Neural progenitor cell (in vitro differentiated cells): Measurements from ENCODE around the gene MEIS1. TPM values are rescaled to one million over a fixed set of nuclear protein-coding genes. Genes with fewer than 3 reads are reported as not detected.
A peak's percentile ranks its signal among the peaks of the same experiment; 100 is the strongest.

ENCODE experiments used
- DNase-seq: peaks from one replicate; pipeline ENCODE4 v3.0.0-alpha.2; 2016; ENCODE audit warnings: low spot score
- H2AFZ ChIP-seq: fragments of 200-600 bp; sonication (generic); replicated peaks from 2 replicates; pipeline ENCODE4 v1.6.1; 2016; ENCODE audit warnings: antibody characterized with exemption
- H3F3A ChIP-seq: fragments of 200-600 bp; sonication (generic); 2 replicates; pipeline ENCODE4 v1.6.1; 2016; ENCODE audit warnings: antibody characterized with exemption, low read depth
- H3K27ac ChIP-seq: fragments of 200-600 bp; sonication (generic); 2 replicates; pipeline ENCODE4 v1.5.1; 2016; ENCODE audit warnings: mild to moderate bottlenecking
- H3K27me3 ChIP-seq: fragments of 200-600 bp; sonication (generic); 2 replicates; pipeline ENCODE4 v1.6.1; 2016; ENCODE audit warnings: mild to moderate bottlenecking, moderate library complexity
- H3K36me3 ChIP-seq: fragments of 200-600 bp; sonication (generic); 2 replicates; pipeline ENCODE4 v1.5.1; 2016
- H3K4me1 ChIP-seq: fragments of 200-600 bp; sonication (generic); 2 replicates; pipeline ENCODE4 v1.6.1; 2016; ENCODE audit warnings: mixed run types
- H3K4me2 ChIP-seq: fragments of 200-600 bp; sonication (generic); 2 replicates; pipeline ENCODE4 v1.6.1; 2016
- H3K4me3 ChIP-seq: fragments of 200-600 bp; sonication (generic); 2 replicates; pipeline ENCODE4 v1.5.1; 2016
- H3K79me2 ChIP-seq: fragments of 200-600 bp; sonication (generic); 2 replicates; pipeline ENCODE4 v1.6.1; 2016; ENCODE audit warnings: low read depth
- H3K9ac ChIP-seq: fragments of 200-600 bp; sonication (generic); 2 replicates; pipeline ENCODE4 v1.6.1; 2016
- H3K9me3 ChIP-seq: fragments of 200-600 bp; sonication (generic); 2 replicates; pipeline ENCODE4 v1.5.1; 2016; ENCODE audit warnings: low read depth
- H4K20me1 ChIP-seq: fragments of 200-600 bp; sonication (generic); 2 replicates; pipeline ENCODE4 v1.6.1; 2016; ENCODE audit warnings: low read depth
- H3K27ac Mint-ChIP-seq: 3 replicates; pipeline ENCODE4 v1.8.0; 2021; ENCODE audit warnings: mixed read lengths
- H3K27me3 Mint-ChIP-seq: 2 replicates; pipeline ENCODE4 v1.8.0; 2022; ENCODE audit warnings: low read depth, mild to moderate bottlenecking, inconsistent platforms, moderate library complexity, mixed read lengths; ENCODE audit not compliant: insufficient read depth
- H3K36me3 Mint-ChIP-seq: 3 replicates; pipeline ENCODE4 v1.8.0; 2021; ENCODE audit warnings: mixed read lengths
- H3K4me1 Mint-ChIP-seq: 3 replicates; pipeline ENCODE4 v1.8.0; 2021; ENCODE audit warnings: mixed read lengths
- H3K4me3 Mint-ChIP-seq: 3 replicates; pipeline ENCODE4 v1.8.0; 2021; ENCODE audit warnings: mild to moderate bottlenecking, moderate library complexity, mixed read lengths
- H3K9me3 Mint-ChIP-seq: 3 replicates; pipeline ENCODE4 v1.8.0; 2020; ENCODE audit warnings: mixed read lengths
- EZH2 ChIP-seq: fragments of 200-600 bp; sonication (generic); IDR thresholded peaks from 2 replicates; pipeline ENCODE4 v1.6.1; 2017; ENCODE audit warnings: antibody characterized with exemption, mild to moderate bottlenecking, moderate library complexity
- EZH2phosphoT487 ChIP-seq: fragments of 200-600 bp; sonication (generic); IDR thresholded peaks from 2 replicates; pipeline ENCODE4 v1.6.1; 2017; ENCODE audit warnings: antibody characterized with exemption
- total RNA-seq: library from RNA; depleted of rRNA; stranded (reverse); fragments of >200 nt; gene quantifications from 2 replicates; pipeline ENCODE4 v1.2.3, GENCODE V29; 2015; ENCODE audit warnings: low replicate concordance
- TF ChIP-seq, protein P1 (sequence below): fragments of 200-600 bp; sonication (generic); IDR thresholded peaks from 2 replicates; pipeline ENCODE4 v1.5.1; 2017; ENCODE audit warnings: antibody characterized with exemption, mild to moderate bottlenecking

Gene MEIS1
- total RNA-seq, 1 donor from 2014 or later = 14.7 TPM

DNA sequence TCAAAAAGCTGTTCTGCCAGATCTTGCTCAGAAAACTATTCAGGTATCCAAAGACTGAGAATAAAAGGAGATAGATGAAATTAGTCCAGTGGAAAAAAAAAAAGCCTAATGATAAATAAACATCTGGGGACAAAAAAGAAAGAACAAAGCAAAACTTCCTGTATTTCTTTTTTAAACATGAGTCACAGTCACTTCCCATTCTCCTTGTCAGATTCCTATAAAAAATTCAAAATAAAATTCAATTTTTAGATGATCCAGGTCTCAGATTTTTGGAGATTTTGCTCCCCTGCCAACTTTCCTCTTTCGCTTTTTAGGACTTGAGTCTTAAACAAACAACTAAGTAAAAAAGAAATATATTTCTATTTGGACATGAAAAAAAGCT lies 127.4 kb downstream of the MEIS1 start:
- peaks cover 17% of the 10 kb centered on the region for H3F3A ChIP-seq
- H3K4me3 Mint-ChIP-seq = peak overlapping the region; percentile 0
- no peak overlapping the region for H3K9ac ChIP-seq
- no peaks in the 10 kb centered on the region for H3K9me3 Mint-ChIP-seq
- H3K36me3 Mint-ChIP-seq = peaks cover 4% of the 10 kb centered on the region
- peak overlapping the region; percentile 2 for H3K27ac Mint-ChIP-seq
- no peaks in the 10 kb centered on the region for H4K20me1 ChIP-seq
- H2AFZ ChIP-seq = no peak overlapping the region
- peaks cover 52% of the 10 kb centered on the region for H3K4me1 Mint-ChIP-seq
- no peaks in the 10 kb centered on the region for H3K27me3 ChIP-seq
- H3K27ac ChIP-seq = peak overlapping the region; percentile 9
- H3K79me2 ChIP-seq = no peaks in the 10 kb centered on the region
- H3K4me2 ChIP-seq = peak overlapping the region; percentile 60
- no peaks in the 10 kb centered on the region for H3K27me3 Mint-ChIP-seq
- no peaks in the 10 kb centered on the region for H3K9me3 ChIP-seq
- H3K36me3 ChIP-seq = no peaks in the 10 kb centered on the region
- no peak for TF ChIP-seq EZH2
- H3K4me1 ChIP-seq = peaks cover 52% of the 10 kb centered on the region
- no peak overlapping the region for H3K4me3 ChIP-seq
- DNase-seq = no peak

DNA sequence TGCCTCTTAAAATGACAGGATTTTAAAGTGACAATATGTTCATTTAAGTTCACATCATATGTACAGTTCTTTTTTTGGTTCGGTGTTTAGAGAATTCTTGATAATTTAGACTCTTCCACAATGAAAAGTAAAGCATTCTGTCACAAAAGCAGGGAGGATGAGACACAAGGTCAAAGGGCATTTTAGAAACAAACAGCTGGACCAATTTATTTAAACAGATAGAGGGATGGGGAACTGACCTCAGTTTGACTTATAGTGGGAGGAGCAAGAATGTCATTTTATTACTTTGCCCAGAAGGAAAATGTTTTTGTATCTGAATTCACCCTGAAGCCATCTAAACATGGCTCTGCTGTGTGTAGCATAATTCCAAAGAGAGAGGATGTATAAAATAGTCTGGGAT lies 128.5 kb downstream of the MEIS1 start:
- peaks cover 63% of the 10 kb centered on the region for H3K4me1 ChIP-seq
- Mint-ChIP-seq H3K9me3 (no peaks in the 10 kb centered on the region), H3K27ac (peak overlapping the region; percentile 34), H3K36me3 (peaks cover 4% of the 10 kb centered on the region), H3K27me3 (no peaks in the 10 kb centered on the region), H3K4me1 (peaks cover 63% of the 10 kb centered on the region), H3K4me3 (no peak overlapping the region)
- no peaks in the 10 kb centered on the region for H3K79me2 ChIP-seq
- no peaks in the 10 kb centered on the region for H3K9me3 ChIP-seq
- H2AFZ ChIP-seq = no peak overlapping the region
- H3F3A ChIP-seq = peaks cover 23% of the 10 kb centered on the region
- no peak overlapping the region for H3K27ac ChIP-seq
- no peaks in the 10 kb centered on the region for H3K36me3 ChIP-seq
- H3K9ac ChIP-seq = no peak overlapping the region
- no peaks in the 10 kb centered on the region for H4K20me1 ChIP-seq
- no peak overlapping the region for H3K4me3 ChIP-seq
- no peaks in the 10 kb centered on the region for H3K27me3 ChIP-seq
- TF ChIP-seq, protein P1, sequence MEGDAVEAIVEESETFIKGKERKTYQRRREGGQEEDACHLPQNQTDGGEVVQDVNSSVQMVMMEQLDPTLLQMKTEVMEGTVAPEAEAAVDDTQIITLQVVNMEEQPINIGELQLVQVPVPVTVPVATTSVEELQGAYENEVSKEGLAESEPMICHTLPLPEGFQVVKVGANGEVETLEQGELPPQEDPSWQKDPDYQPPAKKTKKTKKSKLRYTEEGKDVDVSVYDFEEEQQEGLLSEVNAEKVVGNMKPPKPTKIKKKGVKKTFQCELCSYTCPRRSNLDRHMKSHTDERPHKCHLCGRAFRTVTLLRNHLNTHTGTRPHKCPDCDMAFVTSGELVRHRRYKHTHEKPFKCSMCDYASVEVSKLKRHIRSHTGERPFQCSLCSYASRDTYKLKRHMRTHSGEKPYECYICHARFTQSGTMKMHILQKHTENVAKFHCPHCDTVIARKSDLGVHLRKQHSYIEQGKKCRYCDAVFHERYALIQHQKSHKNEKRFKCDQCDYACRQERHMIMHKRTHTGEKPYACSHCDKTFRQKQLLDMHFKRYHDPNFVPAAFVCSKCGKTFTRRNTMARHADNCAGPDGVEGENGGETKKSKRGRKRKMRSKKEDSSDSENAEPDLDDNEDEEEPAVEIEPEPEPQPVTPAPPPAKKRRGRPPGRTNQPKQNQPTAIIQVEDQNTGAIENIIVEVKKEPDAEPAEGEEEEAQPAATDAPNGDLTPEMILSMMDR = no peak
- TF ChIP-seq EZH2phosphoT487 (no peak), EZH2 (no peak)
- peak overlapping the region; percentile 1 for H3K4me2 ChIP-seq
- no peak for DNase-seq

DNA sequence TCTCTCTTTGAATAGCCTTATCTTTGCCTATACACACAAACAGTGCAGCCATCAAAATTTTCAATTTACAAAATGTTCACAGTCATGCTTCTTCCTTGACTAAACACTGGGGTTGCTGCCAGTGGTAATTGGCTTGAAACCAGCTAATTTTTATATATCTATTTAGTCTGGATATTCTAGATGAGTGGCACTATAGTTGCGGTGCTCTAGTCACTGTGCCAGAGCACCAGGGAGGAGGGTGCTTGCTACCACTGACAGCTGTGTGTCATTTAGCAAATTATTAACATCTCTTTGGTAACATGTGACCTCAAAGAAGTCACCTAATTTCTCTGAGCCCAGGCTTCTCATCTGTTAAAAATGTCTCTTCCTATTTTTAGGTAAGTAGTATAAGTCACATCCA lies 130.4 kb downstream of the MEIS1 start:
- peaks cover 4% of the 10 kb centered on the region for H3K36me3 Mint-ChIP-seq
- H4K20me1 ChIP-seq = no peaks in the 10 kb centered on the region
- H3K27ac ChIP-seq = no peak overlapping the region
- peaks cover 38% of the 10 kb centered on the region for H3F3A ChIP-seq
- no peaks in the 10 kb centered on the region for H3K9me3 ChIP-seq
- H3K79me2 ChIP-seq = no peaks in the 10 kb centered on the region
- no peak overlapping the region for H3K4me3 Mint-ChIP-seq
- no peaks in the 10 kb centered on the region for H3K27me3 ChIP-seq
- no peak overlapping the region for H2AFZ ChIP-seq
- no peaks in the 10 kb centered on the region for H3K27me3 Mint-ChIP-seq
- TF ChIP-seq, protein P1 = no peak
- TF ChIP-seq EZH2phosphoT487 (no peak), EZH2 (no peak)
- no peak for DNase-seq
- no peak overlapping the region for H3K9ac ChIP-seq
- no peak overlapping the region for H3K27ac Mint-ChIP-seq
- peaks cover 81% of the 10 kb centered on the region for H3K4me1 Mint-ChIP-seq
- H3K9me3 Mint-ChIP-seq = no peaks in the 10 kb centered on the region
- no peaks in the 10 kb centered on the region for H3K36me3 ChIP-seq
- peaks cover 82% of the 10 kb centered on the region for H3K4me1 ChIP-seq
- H3K4me2 ChIP-seq = no peak overlapping the region
- no peak overlapping the region for H3K4me3 ChIP-seq

DNA sequence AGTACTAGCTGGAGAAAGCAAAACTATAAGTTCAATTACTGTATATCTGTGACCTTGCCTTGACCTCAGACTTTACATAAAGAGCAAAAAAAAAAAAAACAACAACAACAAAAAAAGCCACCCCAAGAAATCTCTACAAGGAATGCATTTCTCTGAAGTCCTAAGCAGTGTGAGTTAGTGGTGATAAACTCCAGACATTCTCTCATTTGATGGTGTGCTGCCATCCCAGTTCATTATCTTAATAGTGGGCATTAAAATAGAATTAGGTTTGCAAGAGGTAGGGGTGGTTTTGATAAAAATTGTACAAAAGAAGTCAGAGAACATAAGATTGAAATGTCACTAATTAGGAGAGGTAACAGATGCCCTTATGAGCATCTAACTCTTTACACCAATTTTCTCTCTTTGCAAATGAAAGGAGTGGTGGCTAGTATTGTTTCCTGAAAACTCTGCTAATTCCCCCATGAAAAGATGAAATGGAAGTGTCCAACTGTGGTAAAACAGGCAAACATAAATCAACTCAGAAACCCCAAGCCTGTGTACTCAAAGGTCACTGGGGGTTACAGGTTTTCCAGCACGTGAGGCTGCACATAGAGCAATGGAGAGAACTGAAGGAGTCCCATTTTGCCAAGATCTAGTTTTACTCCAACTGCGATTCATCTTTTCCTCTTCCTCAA lies 131.9 kb downstream of the MEIS1 start:
- Histone ChIP-seq H3K4me2 (peak overlapping the region; percentile 22), H3K4me3 (no peak overlapping the region), H3K27me3 (no peaks in the 10 kb centered on the region), H3K4me1 (peaks cover 84% of the 10 kb centered on the region), H3K9ac (no peak overlapping the region), H4K20me1 (no peaks in the 10 kb centered on the region), H3F3A (peaks cover 34% of the 10 kb centered on the region), H3K27ac (no peak overlapping the region), H2AFZ (no peak overlapping the region), H3K36me3 (no peaks in the 10 kb centered on the region), H3K79me2 (no peaks in the 10 kb centered on the region), H3K9me3 (no peaks in the 10 kb centered on the region)
- Mint-ChIP-seq H3K4me3 (peak overlapping the region; percentile 50), H3K27me3 (peaks cover 2% of the 10 kb centered on the region), H3K27ac (peak overlapping the region; percentile 59), H3K9me3 (no peaks in the 10 kb centered on the region), H3K4me1 (peaks cover 85% of the 10 kb centered on the region), H3K36me3 (no peaks in the 10 kb centered on the region)
- TF ChIP-seq, protein P1 = no peak
- TF ChIP-seq EZH2 (no peak), EZH2phosphoT487 (no peak)
- peak; percentile 22 for DNase-seq
